HepG2 (cell line): ENCODE measurements around the gene CMIP. TPM values are rescaled to one million over a fixed set of nuclear protein-coding genes. Genes with fewer than 3 reads are reported as not detected.

ENCODE experiments used
- AHR ChIP-seq: IDR thresholded peaks from 2 replicates; pipeline ENCODE4 v1.6.1; 2018; ENCODE audit warnings: missing genetic modification reagents, missing compliant biosample characterization
- IRF2 ChIP-seq: IDR thresholded peaks from 2 replicates; pipeline ENCODE4 v1.6.1; 2018; ENCODE audit warnings: missing genetic modification reagents, missing compliant biosample characterization
- KDM5B ChIP-seq: sonication (generic); formaldehyde crosslinking; IDR thresholded peaks from 2 replicates; pipeline ENCODE4 v1.4.0; 2020; ENCODE audit warnings: missing genetic modification reagents, mild to moderate bottlenecking, borderline replicate concordance
- NFKBIZ ChIP-seq: IDR thresholded peaks from 2 replicates; pipeline ENCODE4 v1.6.1; 2018; ENCODE audit warnings: missing genetic modification reagents, missing compliant biosample characterization
- NFRKB ChIP-seq: fragments of 450-650 bp; IDR thresholded peaks from 2 replicates; pipeline ENCODE4 v1.6.1; 2017
- TOE1 ChIP-seq: sonication (generic); formaldehyde crosslinking; IDR thresholded peaks from 2 replicates; pipeline ENCODE4 v1.4.0; 2020; ENCODE audit warnings: mild to moderate bottlenecking, missing genetic modification reagents
- ZFP82 ChIP-seq: sonication (generic); formaldehyde crosslinking; IDR thresholded peaks from 2 replicates; pipeline ENCODE4 v1.5.1; 2020; ENCODE audit warnings: mild to moderate bottlenecking, missing genetic modification reagents, borderline replicate concordance
- ZKSCAN1 ChIP-seq: fragments of 150-350 bp; IDR thresholded peaks from 2 replicates; pipeline ENCODE4 v1.6.1; 2014; ENCODE audit warnings: low read length
- ZNF136 ChIP-seq: sonication (generic); formaldehyde crosslinking; IDR thresholded peaks from 2 replicates; pipeline ENCODE4 v1.8.1; 2022; ENCODE audit warnings: low read depth, mild to moderate bottlenecking, moderate library complexity, missing genetic modification reagents
- ZNF232 ChIP-seq: sonication (generic); formaldehyde crosslinking; IDR thresholded peaks from 2 replicates; pipeline ENCODE4 v1.4.0; 2020; ENCODE audit warnings: missing genetic modification reagents, borderline replicate concordance
- ZNF329 ChIP-seq: sonication (generic); formaldehyde crosslinking; IDR thresholded peaks from 2 replicates; pipeline ENCODE4 v1.9.0; 2021; ENCODE audit warnings: low read depth, mild to moderate bottlenecking, missing genetic modification reagents
- ZNF350 ChIP-seq: sonication (generic); formaldehyde crosslinking; IDR thresholded peaks from 2 replicates; pipeline ENCODE4 v1.4.0; 2020; ENCODE audit warnings: mild to moderate bottlenecking, low read depth, missing genetic modification reagents, borderline replicate concordance
- ZNF451 ChIP-seq: sonication (generic); formaldehyde crosslinking; IDR thresholded peaks from 2 replicates; pipeline ENCODE4 v1.5.0; 2020; ENCODE audit warnings: mild to moderate bottlenecking, missing genetic modification reagents
- ZNF556 ChIP-seq: sonication (generic); formaldehyde crosslinking; IDR thresholded peaks from 2 replicates; pipeline ENCODE4 v1.4.0; 2020; ENCODE audit warnings: mild to moderate bottlenecking, missing genetic modification reagents, borderline replicate concordance
- ZNF747 ChIP-seq: sonication (generic); formaldehyde crosslinking; IDR thresholded peaks from 2 replicates; pipeline ENCODE4 v1.8.1; 2023; ENCODE audit warnings: missing genetic modification reagents, mild to moderate bottlenecking, borderline replicate concordance
- ZSCAN21 ChIP-seq: sonication (generic); formaldehyde crosslinking; IDR thresholded peaks from 2 replicates; pipeline ENCODE4 v1.8.0; 2022; ENCODE audit warnings: mild to moderate bottlenecking, missing genetic modification reagents, moderate library complexity, borderline replicate concordance
- polyA plus RNA-seq, 8 experiments: library from polyadenylated mRNA; depleted of rRNA in 3 of 8; stranded (reverse) in 7 of 8; unstranded in 1 of 8; fragments of >200 nt; fragmentation: Illumina TruSeq in 4 of 8; extraction: Trizol in 4 of 8; gene quantifications; 2 replicates each; pipeline versions ENCODE4 v1.2.1 to v1.2.3, GENCODE V29; 2011 to 2016; ENCODE audit warnings: low read depth in 4 of 8, missing spikeins in 1 of 8, mixed read lengths in 1 of 8; ENCODE audit not compliant: insufficient read depth in 1 of 8
- total RNA-seq, 5 experiments: library from RNA; depleted of rRNA; stranded (reverse); fragments of >200 nt; fragmentation: Illumina TruSeq; extraction: Trizol; gene quantifications; 2 replicates each; pipeline ENCODE4 v1.2.3, GENCODE V29; 2016; ENCODE audit warnings: low read depth in 1 of 5
- TF ChIP-seq, protein P1 (sequence below): IDR thresholded peaks from 2 replicates; pipeline ENCODE4 v1.6.1; 2012; ENCODE audit warnings: low read depth, low read length, improper control_type of control experiment
- TF ChIP-seq, protein P2 (sequence below): sonication (generic); formaldehyde crosslinking; IDR thresholded peaks from 2 replicates; pipeline ENCODE4 v1.5.1; 2020; ENCODE audit warnings: mild to moderate bottlenecking, missing genetic modification reagents, borderline replicate concordance
- TF ChIP-seq, protein P3 (sequence below): sonication (generic); formaldehyde crosslinking; IDR thresholded peaks from 2 replicates; pipeline ENCODE4 v1.5.0; 2020; ENCODE audit warnings: mild to moderate bottlenecking, missing genetic modification reagents
- TF ChIP-seq, protein P4 (sequence below): sonication (generic); formaldehyde crosslinking; IDR thresholded peaks from 2 replicates; pipeline ENCODE4 v1.4.0; 2020; ENCODE audit warnings: mild to moderate bottlenecking, missing genetic modification reagents
- TF ChIP-seq, protein P5 (sequence below): sonication (generic); formaldehyde crosslinking; IDR thresholded peaks from 2 replicates; pipeline ENCODE4 v1.5.0; 2020; ENCODE audit warnings: missing genetic modification reagents, mild to moderate bottlenecking, borderline replicate concordance
- TF ChIP-seq, protein P6 (sequence below): sonication (generic); formaldehyde crosslinking; IDR thresholded peaks from 2 replicates; pipeline ENCODE4 v1.5.0; 2020; ENCODE audit warnings: mild to moderate bottlenecking, missing genetic modification reagents

The CMIP gene
- total and polyA plus RNA-seq, 2 of the 13 experiments (the other 11 are each of a cell fraction or from before 2014, with no cell fraction given): 10.9 to 18.1 TPM

DNA sequence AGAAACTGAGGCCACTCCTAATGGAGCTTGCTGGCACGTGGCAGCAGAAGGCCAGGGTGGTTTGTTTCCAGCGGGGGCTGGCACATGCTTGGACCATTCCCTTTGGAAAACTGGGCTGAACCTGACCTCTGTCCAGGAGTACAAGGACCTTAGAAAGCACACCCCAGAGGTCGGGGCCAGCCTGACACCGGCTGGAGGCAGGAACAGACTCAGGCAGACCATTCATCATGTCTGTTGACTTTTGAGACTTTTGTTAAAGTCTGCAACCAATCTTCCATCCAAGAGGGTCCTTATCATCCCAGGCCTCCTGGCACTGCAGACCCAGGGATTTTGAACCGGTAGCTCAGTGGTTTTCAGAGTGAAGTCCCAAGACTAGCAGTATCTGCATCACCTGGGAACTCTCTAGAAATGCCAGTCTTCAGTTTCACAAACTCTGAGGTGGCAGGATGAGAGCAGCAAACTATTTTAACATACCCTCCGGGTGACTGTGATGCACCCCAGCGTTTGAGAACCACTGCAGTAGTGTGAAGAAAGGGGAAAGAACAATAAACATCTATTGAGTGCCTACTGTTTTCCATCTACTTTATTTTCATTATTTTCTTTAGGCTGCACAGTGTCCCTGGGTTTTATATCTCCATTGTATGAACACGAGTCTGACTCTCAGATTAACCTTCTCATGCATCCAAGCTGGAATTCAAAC, 189.2 kb downstream of the CMIP start (continued):
- TF ChIP-seq, protein P1, sequence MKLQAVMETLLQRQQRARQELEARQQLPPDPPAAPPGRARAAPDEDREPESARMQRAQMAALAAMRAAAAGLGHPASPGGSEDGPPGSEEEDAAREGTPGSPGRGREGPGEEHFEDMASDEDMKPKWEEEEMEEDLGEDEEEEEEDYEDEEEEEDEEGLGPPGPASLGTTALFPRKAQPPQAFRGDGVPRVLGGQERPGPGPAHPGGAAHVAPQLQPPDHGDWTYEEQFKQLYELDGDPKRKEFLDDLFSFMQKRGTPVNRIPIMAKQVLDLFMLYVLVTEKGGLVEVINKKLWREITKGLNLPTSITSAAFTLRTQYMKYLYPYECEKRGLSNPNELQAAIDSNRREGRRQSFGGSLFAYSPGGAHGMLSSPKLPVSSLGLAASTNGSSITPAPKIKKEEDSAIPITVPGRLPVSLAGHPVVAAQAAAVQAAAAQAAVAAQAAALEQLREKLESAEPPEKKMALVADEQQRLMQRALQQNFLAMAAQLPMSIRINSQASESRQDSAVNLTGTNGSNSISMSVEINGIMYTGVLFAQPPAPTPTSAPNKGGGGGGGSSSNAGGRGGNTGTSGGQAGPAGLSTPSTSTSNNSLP: no peak
- TF ChIP-seq ZNF329 (CRISPR knock-in tag) (no peak), ZSCAN21 (no peak), IRF2 (CRISPR knock-in tag) (no peak), ZNF747 (CRISPR knock-in tag) (no peak), ZNF136 (CRISPR knock-in tag) (no peak), KDM5B (CRISPR knock-in tag) (no peak), ZNF451 (CRISPR knock-in tag) (no peak), NFKBIZ (CRISPR knock-in tag) (no peak), TOE1 (CRISPR knock-in tag) (no peak), AHR (no peak), ZKSCAN1 (no peak), ZFP82 (no peak), ZNF350 (CRISPR knock-in tag) (no peak), ZNF232 (CRISPR knock-in tag) (0 out of 2 replicates have a peak, but pooled peaks have one; percentile 29), ZNF556 (CRISPR knock-in tag) (0 out of 2 replicates have a peak, but pooled peaks have one; percentile 57), NFRKB (no peak)
- TF ChIP-seq, protein P2, sequence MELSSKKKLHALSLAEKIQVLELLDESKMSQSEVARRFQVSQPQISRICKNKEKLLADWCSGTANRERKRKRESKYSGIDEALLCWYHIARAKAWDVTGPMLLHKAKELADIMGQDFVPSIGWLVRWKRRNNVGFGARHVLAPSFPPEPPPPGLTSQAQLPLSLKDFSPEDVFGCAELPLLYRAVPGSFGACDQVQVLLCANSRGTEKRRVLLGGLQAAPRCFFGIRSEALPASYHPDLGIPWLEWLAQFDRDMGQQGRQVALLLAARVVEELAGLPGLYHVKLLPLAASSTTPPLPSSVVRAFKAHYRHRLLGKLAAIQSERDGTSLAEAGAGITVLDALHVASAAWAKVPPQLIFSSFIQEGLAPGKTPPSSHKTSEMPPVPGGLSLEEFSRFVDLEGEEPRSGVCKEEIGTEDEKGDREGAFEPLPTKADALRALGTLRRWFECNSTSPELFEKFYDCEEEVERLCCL: no peak
- TF ChIP-seq, protein P3, sequence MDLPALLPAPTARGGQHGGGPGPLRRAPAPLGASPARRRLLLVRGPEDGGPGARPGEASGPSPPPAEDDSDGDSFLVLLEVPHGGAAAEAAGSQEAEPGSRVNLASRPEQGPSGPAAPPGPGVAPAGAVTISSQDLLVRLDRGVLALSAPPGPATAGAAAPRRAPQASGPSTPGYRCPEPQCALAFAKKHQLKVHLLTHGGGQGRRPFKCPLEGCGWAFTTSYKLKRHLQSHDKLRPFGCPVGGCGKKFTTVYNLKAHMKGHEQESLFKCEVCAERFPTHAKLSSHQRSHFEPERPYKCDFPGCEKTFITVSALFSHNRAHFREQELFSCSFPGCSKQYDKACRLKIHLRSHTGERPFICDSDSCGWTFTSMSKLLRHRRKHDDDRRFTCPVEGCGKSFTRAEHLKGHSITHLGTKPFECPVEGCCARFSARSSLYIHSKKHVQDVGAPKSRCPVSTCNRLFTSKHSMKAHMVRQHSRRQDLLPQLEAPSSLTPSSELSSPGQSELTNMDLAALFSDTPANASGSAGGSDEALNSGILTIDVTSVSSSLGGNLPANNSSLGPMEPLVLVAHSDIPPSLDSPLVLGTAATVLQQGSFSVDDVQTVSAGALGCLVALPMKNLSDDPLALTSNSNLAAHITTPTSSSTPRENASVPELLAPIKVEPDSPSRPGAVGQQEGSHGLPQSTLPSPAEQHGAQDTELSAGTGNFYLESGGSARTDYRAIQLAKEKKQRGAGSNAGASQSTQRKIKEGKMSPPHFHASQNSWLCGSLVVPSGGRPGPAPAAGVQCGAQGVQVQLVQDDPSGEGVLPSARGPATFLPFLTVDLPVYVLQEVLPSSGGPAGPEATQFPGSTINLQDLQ (CRISPR knock-in tag): no peak
- TF ChIP-seq, protein P4, sequence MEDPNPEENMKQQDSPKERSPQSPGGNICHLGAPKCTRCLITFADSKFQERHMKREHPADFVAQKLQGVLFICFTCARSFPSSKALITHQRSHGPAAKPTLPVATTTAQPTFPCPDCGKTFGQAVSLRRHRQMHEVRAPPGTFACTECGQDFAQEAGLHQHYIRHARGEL (CRISPR knock-in tag): no peak
- TF ChIP-seq, protein P5, sequence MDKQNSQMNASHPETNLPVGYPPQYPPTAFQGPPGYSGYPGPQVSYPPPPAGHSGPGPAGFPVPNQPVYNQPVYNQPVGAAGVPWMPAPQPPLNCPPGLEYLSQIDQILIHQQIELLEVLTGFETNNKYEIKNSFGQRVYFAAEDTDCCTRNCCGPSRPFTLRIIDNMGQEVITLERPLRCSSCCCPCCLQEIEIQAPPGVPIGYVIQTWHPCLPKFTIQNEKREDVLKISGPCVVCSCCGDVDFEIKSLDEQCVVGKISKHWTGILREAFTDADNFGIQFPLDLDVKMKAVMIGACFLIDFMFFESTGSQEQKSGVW (CRISPR knock-in tag): no peak
- TF ChIP-seq, protein P6, sequence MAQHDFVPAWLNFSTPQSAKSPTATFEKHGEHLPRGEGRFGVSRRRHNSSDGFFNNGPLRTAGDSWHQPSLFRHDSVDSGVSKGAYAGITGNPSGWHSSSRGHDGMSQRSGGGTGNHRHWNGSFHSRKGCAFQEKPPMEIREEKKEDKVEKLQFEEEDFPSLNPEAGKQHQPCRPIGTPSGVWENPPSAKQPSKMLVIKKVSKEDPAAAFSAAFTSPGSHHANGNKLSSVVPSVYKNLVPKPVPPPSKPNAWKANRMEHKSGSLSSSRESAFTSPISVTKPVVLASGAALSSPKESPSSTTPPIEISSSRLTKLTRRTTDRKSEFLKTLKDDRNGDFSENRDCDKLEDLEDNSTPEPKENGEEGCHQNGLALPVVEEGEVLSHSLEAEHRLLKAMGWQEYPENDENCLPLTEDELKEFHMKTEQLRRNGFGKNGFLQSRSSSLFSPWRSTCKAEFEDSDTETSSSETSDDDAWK (CRISPR knock-in tag): no peak
